Measurements from ENCODE around the gene PLXNA1.

Gene PLXNA1

GRCh38 chr3:127015282-127016042, 32.5 kb downstream of the PLXNA1 start:
- no peak for DNase-seq (ENCODE audit: extremely low read depth in 1 of 2, low read depth in 1 of 2)

GRCh38 chr3:127016043-127016343, 33.1 kb downstream of the PLXNA1 start:
- no peak for DNase-seq (ENCODE audit: extremely low read depth in 1 of 2, low read depth in 1 of 2)

GRCh38 chr3:127016461-127016860, 33.5 kb downstream of the PLXNA1 start:
- no peak for DNase-seq (ENCODE audit: extremely low read depth in 1 of 2, low read depth in 1 of 2)

GRCh38 chr3:127017229-127017628, 34.3 kb downstream of the PLXNA1 start:
- no peak for DNase-seq (ENCODE audit: extremely low read depth in 1 of 2, low read depth in 1 of 2)

GRCh38 chr3:127017781-127018180, 34.9 kb downstream of the PLXNA1 start:
- DNase-seq (ENCODE audit: extremely low read depth in 1 of 2, low read depth in 1 of 2): no peak

GRCh38 chr3:127018306-127018828, 35.5 kb downstream of the PLXNA1 start:
- DNase-seq (ENCODE audit: extremely low read depth in 1 of 2, low read depth in 1 of 2): no peak

- DNase-seq (ENCODE audit: extremely low read depth in 1 of 2, low read depth in 1 of 2): no peak
These were observed 36.5 kb downstream of the PLXNA1 start for GRCh38 chr3:127019449-127019848.

- DNase-seq (ENCODE audit: extremely low read depth in 1 of 2, low read depth in 1 of 2): no peak
These were observed 37.6 kb downstream of the PLXNA1 start for GRCh38 chr3:127020543-127020942.

- no peak for DNase-seq (ENCODE audit: extremely low read depth in 1 of 2, low read depth in 1 of 2)
These were observed 39.9 kb downstream of the PLXNA1 start for GRCh38 chr3:127022849-127023248.

- DNase-seq (ENCODE audit: extremely low read depth in 1 of 2, low read depth in 1 of 2): no peak
These were observed 42.5 kb downstream of the PLXNA1 start for GRCh38 chr3:127025456-127025855.

- DNase-seq (ENCODE audit: extremely low read depth in 1 of 2, low read depth in 1 of 2): no peak
These were observed 43.1 kb downstream of the PLXNA1 start for GRCh38 chr3:127026036-127026435.

- no peak for DNase-seq (ENCODE audit: extremely low read depth in 1 of 2, low read depth in 1 of 2)
These were observed 43.7 kb downstream of the PLXNA1 start for GRCh38 chr3:127026661-127027060.

- DNase-seq (ENCODE audit: extremely low read depth in 1 of 2, low read depth in 1 of 2): no peak
These were observed 44.3 kb downstream of the PLXNA1 start for GRCh38 chr3:127027061-127027735.

GRCh38 chr3:127027811-127028548, 45.1 kb downstream of the PLXNA1 start:
- DNase-seq (ENCODE audit: extremely low read depth in 1 of 2, low read depth in 1 of 2): no peak

GRCh38 chr3:127028781-127029657, 46.1 kb downstream of the PLXNA1 start:
- DNase-seq (ENCODE audit: extremely low read depth in 1 of 2, low read depth in 1 of 2): no peak

- DNase-seq (ENCODE audit: extremely low read depth in 1 of 2, low read depth in 1 of 2): no peak
These were observed 47.0 kb downstream of the PLXNA1 start for GRCh38 chr3:127029658-127030507.

GRCh38 chr3:127030508-127031412, 47.8 kb downstream of the PLXNA1 start:
- no peak for DNase-seq (ENCODE audit: extremely low read depth in 1 of 2, low read depth in 1 of 2)

GRCh38 chr3:127031413-127031810, 48.5 kb downstream of the PLXNA1 start:
- no peak for DNase-seq (ENCODE audit: extremely low read depth in 1 of 2, low read depth in 1 of 2)

- no peak for DNase-seq (ENCODE audit: extremely low read depth in 1 of 2, low read depth in 1 of 2)
These were observed 48.9 kb downstream of the PLXNA1 start for GRCh38 chr3:127031845-127032244.
